SK-N-SH (cell line): Measurements from ENCODE around the gene COMMD10.

ENCODE experiments used
- CTCF ChIP-seq: fragments of 200-600 bp; sonication (generic); IDR thresholded peaks from 2 replicates; pipeline ENCODE4 v1.6.1; 2017; ENCODE audit warnings: antibody characterized with exemption, mild to moderate bottlenecking, moderate library complexity
- FOXM1 ChIP-seq: IDR thresholded peaks from 2 replicates; pipeline ENCODE4 v1.4.0; 2012; ENCODE audit warnings: low read depth, mild to moderate bottlenecking
- MXI1 ChIP-seq: IDR thresholded peaks from 2 replicates; pipeline ENCODE4 v1.6.1; 2012; ENCODE audit warnings: mild to moderate bottlenecking, low read depth, low read length, improper control_type of control experiment
- PBX3 ChIP-seq: IDR thresholded peaks from 2 replicates; pipeline ENCODE4; 2012
- RAD21 ChIP-seq: IDR thresholded peaks from 2 replicates; pipeline ENCODE4 v1.6.1; 2012; ENCODE audit warnings: mild to moderate bottlenecking, low read length
- USF1 ChIP-seq: IDR thresholded peaks from 2 replicates; pipeline ENCODE4 v1.4.0; 2012; ENCODE audit warnings: low read depth, borderline replicate concordance
- USF2 ChIP-seq: fragments of 150-350 bp; IDR thresholded peaks from 2 replicates; pipeline ENCODE4 v1.6.1; 2017; ENCODE audit warnings: antibody characterized with exemption, low read length, low read depth, borderline replicate concordance

DNA sequence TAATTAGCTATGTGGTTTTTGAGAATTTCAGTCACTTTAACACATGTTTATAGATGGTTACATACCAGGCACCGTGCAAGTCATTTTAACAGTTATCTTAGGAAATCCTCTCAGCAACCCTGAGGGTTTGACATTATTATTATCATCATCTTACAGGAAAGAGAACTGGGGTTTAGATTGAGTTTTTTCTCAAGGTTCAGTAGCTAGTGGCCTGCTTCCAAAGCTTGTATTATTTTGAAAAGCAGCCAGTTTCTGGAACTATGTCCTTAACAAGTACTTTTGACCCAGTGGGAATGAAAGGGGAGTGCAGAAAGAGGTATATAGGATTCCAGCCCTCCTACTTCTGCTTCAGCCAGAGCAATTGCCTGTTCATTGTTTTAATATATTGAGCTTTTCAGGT is 157.5 kb downstream of the COMMD10 start:
- TF ChIP-seq USF2, result no peak
- TF ChIP-seq CTCF, result no peak
- no peak for TF ChIP-seq RAD21
- TF ChIP-seq MXI1, result no peak
- TF ChIP-seq USF1, result no peak
- TF ChIP-seq PBX3, result no peak
- no peak for TF ChIP-seq FOXM1
